Raji (cell line): Measurements from ENCODE around the gene YY1.

Experiments
- POLR2A ChIP-seq: IDR thresholded peaks from 2 replicates; pipeline ENCODE4 v1.6.1; 2011; ENCODE audit warnings: low read depth, low read length, control low read depth; ENCODE audit not compliant: insufficient read depth

The YY1 gene

GRCh38 chr14:100212476-100213333 lies 26.2 kb upstream of the YY1 start:
- no peak for TF ChIP-seq POLR2A

- TF ChIP-seq POLR2A, result no peak
These were observed 25.4 kb upstream of the YY1 start for GRCh38 chr14:100213587-100213955.

GRCh38 chr14:100213956-100214769 lies 24.8 kb upstream of the YY1 start:
- TF ChIP-seq POLR2A, result peak; percentile 91

GRCh38 chr14:100214770-100215083 lies 24.2 kb upstream of the YY1 start:
- no peak for TF ChIP-seq POLR2A

GRCh38 chr14:100215330-100215885 lies 23.5 kb upstream of the YY1 start:
- TF ChIP-seq POLR2A, result no peak

- TF ChIP-seq POLR2A, result no peak
These were observed 19.7 kb upstream of the YY1 start for GRCh38 chr14:100219126-100219785.

- TF ChIP-seq POLR2A, result no peak
These were observed 17.3 kb upstream of the YY1 start for GRCh38 chr14:100221533-100222223.

GRCh38 chr14:100222224-100223093 lies 16.5 kb upstream of the YY1 start:
- TF ChIP-seq POLR2A, result no peak

- no peak for TF ChIP-seq POLR2A
These were observed 15.4 kb upstream of the YY1 start for GRCh38 chr14:100223332-100224201.

GRCh38 chr14:100224229-100224866 lies 14.6 kb upstream of the YY1 start:
- TF ChIP-seq POLR2A, result no peak

GRCh38 chr14:100225169-100225568 lies 13.8 kb upstream of the YY1 start:
- no peak for TF ChIP-seq POLR2A

- no peak for TF ChIP-seq POLR2A
These were observed 8.6 kb upstream of the YY1 start for GRCh38 chr14:100230361-100230760.

- no peak for TF ChIP-seq POLR2A
These were observed 4.4 kb upstream of the YY1 start for GRCh38 chr14:100234511-100234910.
